ENCODE measurements around the gene ARMH4.

DNA sequence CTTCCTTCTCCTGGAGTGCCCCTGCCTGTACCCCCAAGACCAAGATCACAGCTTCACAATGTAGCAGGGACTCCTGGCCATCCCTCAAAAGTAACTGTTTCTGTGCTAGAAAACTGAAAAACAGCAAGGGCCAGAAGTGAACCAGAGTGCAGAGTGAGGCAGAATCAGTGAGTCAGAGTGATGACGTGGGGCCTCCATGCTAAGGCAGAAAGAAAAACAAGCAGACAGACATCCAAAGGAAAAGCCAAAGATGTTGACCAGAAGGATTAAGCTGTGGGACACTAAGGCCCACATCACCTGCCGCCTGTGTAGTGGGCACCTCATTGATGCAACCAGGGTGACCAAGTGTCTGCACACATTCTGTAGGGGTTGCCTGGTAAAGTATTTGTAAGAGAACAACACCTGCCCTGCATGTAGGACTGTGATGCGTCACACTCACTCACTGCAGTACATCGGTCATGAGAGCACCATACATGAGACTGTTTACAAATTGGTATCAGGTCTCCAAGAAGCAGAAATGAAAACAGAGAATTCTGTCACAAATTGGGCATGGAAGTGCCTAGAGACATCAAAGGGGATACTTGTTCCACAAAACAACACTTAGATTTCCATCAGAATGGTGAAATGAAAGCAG is 51.2 kb downstream of the ARMH4 start:
- TF ChIP-seq POLR2A (IDR thresholded peaks at IDR 0.05), result no peak
- no peak for TF ChIP-seq CTCF (IDR thresholded peaks at IDR 0.05)

Measured in ovary (tissue), 3 donors.